GM12872 (cell line): ENCODE data around the gene GNA12.

Experiments
- CTCF ChIP-seq: IDR thresholded peaks from 3 replicates; pipeline ENCODE4 v1.5.1; 2011; ENCODE audit warnings: low read depth, mild to moderate bottlenecking, low read length, moderate library complexity; ENCODE audit not compliant: insufficient read depth

GNA12 gene

GRCh38 chr7:2777898-2778535 is 66.1 kb downstream of the GNA12 start:
- no peak for TF ChIP-seq CTCF

- no peak for TF ChIP-seq CTCF
Measured at GRCh38 chr7:2776401-2776800, 67.7 kb downstream of the GNA12 start.

- no peak for TF ChIP-seq CTCF
Measured at GRCh38 chr7:2775785-2776184, 68.3 kb downstream of the GNA12 start.

GRCh38 chr7:2775376-2775775 is 68.7 kb downstream of the GNA12 start:
- TF ChIP-seq CTCF, result no peak

- TF ChIP-seq CTCF, result no peak
Measured at GRCh38 chr7:2774935-2775334, 69.2 kb downstream of the GNA12 start.

GRCh38 chr7:2774280-2774679 is 69.8 kb downstream of the GNA12 start:
- no peak for TF ChIP-seq CTCF

GRCh38 chr7:2773608-2774007 is 70.5 kb downstream of the GNA12 start:
- no peak for TF ChIP-seq CTCF
